OCI-LY7 (cell line): ENCODE measurements around the gene C1orf116. TPM values are rescaled to one million over a fixed set of nuclear protein-coding genes. Genes with fewer than 3 reads are reported as not detected.

Source experiments
- BruUV-seq: library from RNA; stranded (reverse); fragments of 400-500 nt; replicated peaks from 2 replicates; lab custom pipeline; 2021; lab: Mats Ljungman, UMichigan
- CTCF ChIA-PET: fragments of 300-600 bp; sonication (Branson Sonifier 250); formaldehyde crosslinking; loops from one replicate; lab custom pipeline; 2022; ENCODE audit warnings: antibody characterized with exemption; ENCODE audit not compliant: unreplicated experiment; lab: Charles Lee
- POLR2A ChIA-PET: fragments of 300-600 bp; sonication (Branson Sonifier 250); formaldehyde crosslinking; loops from one replicate; lab custom pipeline; 2022; ENCODE audit warnings: antibody characterized with exemption; lab: Charles Lee
- DNase-seq: peaks from one replicate; pipeline ENCODE4 v3.0.0-alpha.2; 2015; ENCODE audit warnings: low spot score
- H2AFZ ChIP-seq: fragments of 200-600 bp; sonication (generic), shearing (Covaris generic); 2 replicates; pipeline ENCODE4 v1.6.1; 2014; ENCODE audit warnings: mild to moderate bottlenecking, antibody characterized with exemption, low read length, moderate library complexity
- H3K27ac ChIP-seq: fragments of 200-600 bp; sonication (generic); 2 replicates; pipeline ENCODE4 v1.5.1; 2014; ENCODE audit warnings: mixed run types, low read depth, mild to moderate bottlenecking, moderate library complexity, low read length, inconsistent platforms; ENCODE audit not compliant: poor library complexity, severe bottlenecking
- H3K36me3 ChIP-seq: fragments of 200-600 bp; sonication (generic); 2 replicates; pipeline ENCODE4 v1.6.1; 2014; ENCODE audit warnings: mild to moderate bottlenecking, antibody characterized with exemption, low read length, moderate library complexity, mixed read lengths; ENCODE audit not compliant: insufficient read depth
- H3K4me1 ChIP-seq: fragments of 200-600 bp; sonication (generic); 2 replicates; pipeline ENCODE4 v1.5.1; 2014; ENCODE audit warnings: mild to moderate bottlenecking, low read length; ENCODE audit not compliant: insufficient read depth, poor library complexity, severe bottlenecking
- H3K4me2 ChIP-seq: fragments of 200-600 bp; sonication (generic); 2 replicates; pipeline ENCODE4 v1.6.1; 2014; ENCODE audit warnings: mild to moderate bottlenecking, low read length
- H3K4me3 ChIP-seq: fragments of 200-600 bp; sonication (generic); 2 replicates; pipeline ENCODE4 v1.5.1; 2014; ENCODE audit warnings: mild to moderate bottlenecking, low read depth, low read length; ENCODE audit not compliant: poor library complexity, severe bottlenecking
- H3K79me2 ChIP-seq: fragments of 200-600 bp; sonication (generic); 2 replicates; pipeline ENCODE4 v1.6.1; 2016; ENCODE audit warnings: low read depth, mild to moderate bottlenecking, low read length, moderate library complexity, mixed read lengths; ENCODE audit not compliant: insufficient read depth
- H3K9me2 ChIP-seq: fragments of 200-600 bp; sonication (generic); 2 replicates; pipeline ENCODE4 v1.6.1; 2016; ENCODE audit warnings: mild to moderate bottlenecking, low read length, mixed read lengths; ENCODE audit not compliant: insufficient read depth
- H3K9me3 ChIP-seq: fragments of 200-600 bp; sonication (generic); 2 replicates; pipeline ENCODE4 v1.6.1; 2014; ENCODE audit warnings: mild to moderate bottlenecking, mixed run types, low read length, mixed read lengths
- H4K20me1 ChIP-seq: fragments of 200-600 bp; sonication (generic); 2 replicates; pipeline ENCODE4 v1.6.1; 2014; ENCODE audit warnings: mild to moderate bottlenecking, antibody characterized with exemption, low read length, moderate library complexity, mixed read lengths; ENCODE audit not compliant: insufficient read depth
- EZH2phosphoT487 ChIP-seq: fragments of 200-600 bp; sonication (generic); IDR thresholded peaks from 2 replicates; pipeline ENCODE4 v1.6.1; 2018; ENCODE audit warnings: low read depth, borderline replicate concordance, mild to moderate bottlenecking, mixed run types, antibody characterized with exemption, low read length, moderate library complexity, mixed read lengths
- intact Hi-C: fragments of 100-400 bp; cut with micrococcal nuclease; formaldehyde crosslinking; loops from one replicate; pipeline ENCODE4 v1.10.0; 2022; ENCODE audit not compliant: unreplicated experiment
- total RNA-seq, 2 experiments: library from RNA; depleted of rRNA in 1 of 2; stranded (reverse); fragments of >200 nt in 1 of 2; shearing (Covaris generic) in 1 of 2; gene quantifications; 2 replicates each; pipeline ENCODE4 v1.2.3, GENCODE V29; 2014 to 2022
- TF ChIP-seq, protein P1 (sequence below): fragments of 200-600 bp; sonication (generic); conservative IDR thresholded peaks from 2 replicates; pipeline ENCODE4 v1.5.1; 2014; ENCODE audit warnings: mild to moderate bottlenecking, antibody characterized with exemption, low read length, moderate library complexity, mixed read lengths

The C1orf116 gene
- total RNA-seq, 2 experiments from 2014 or later, result not detected

DNA sequence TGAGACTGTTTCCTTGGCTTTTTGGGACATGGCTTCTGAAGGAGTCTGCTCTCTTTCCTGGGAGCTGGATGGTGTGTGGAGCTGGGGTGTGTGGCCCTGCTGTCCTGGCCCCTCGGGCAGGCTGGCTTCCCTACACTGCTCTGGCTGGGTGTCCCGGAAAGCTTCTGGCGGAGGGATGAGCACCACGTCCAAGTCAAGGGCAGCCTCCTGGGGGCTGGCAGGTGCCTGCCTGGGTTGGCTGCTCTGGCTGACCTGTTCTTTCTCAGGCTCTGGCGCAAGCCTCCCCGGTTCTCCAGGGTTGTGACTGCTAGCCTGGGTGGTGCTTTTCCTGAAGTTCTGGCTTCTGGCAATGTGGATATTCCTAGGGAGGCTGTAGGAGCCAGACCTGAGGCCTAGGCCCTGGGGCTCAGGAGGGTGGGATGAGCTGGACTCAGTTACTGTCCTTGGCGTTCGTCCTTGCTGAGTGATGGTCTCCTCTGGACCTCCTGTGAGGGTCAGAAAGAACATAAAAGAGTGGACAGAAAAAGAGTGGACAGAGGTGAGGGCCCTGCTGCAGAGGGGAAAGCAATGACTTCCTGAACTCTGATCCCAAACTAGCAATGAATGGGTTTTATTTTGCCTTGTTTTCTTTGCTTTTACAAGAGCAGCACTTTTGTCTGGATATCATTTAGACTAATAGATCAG lies 9.4 kb downstream of the C1orf116 start:
- H3K36me3 ChIP-seq, result no peaks in the 10 kb centered on the region
- H2AFZ ChIP-seq, result no peak overlapping the region
- H3K4me3 ChIP-seq, result no peak overlapping the region
- ChIA-PET CTCF (no interaction called here), POLR2A (no interaction called here)
- H3K4me1 ChIP-seq, result no peaks in the 10 kb centered on the region
- no peaks in the 10 kb centered on the region for H4K20me1 ChIP-seq
- no peaks in the 10 kb centered on the region for H3K79me2 ChIP-seq
- H3K4me2 ChIP-seq, result no peak overlapping the region
- H3K27ac ChIP-seq, result no peak overlapping the region
- no peaks in the 10 kb centered on the region for H3K9me3 ChIP-seq
- no peaks in the 10 kb centered on the region for H3K9me2 ChIP-seq
- no TSS peak for BruUV-seq
- no peak for DNase-seq
- intact Hi-C loops, result no loop called here
- TF ChIP-seq, protein P1, sequence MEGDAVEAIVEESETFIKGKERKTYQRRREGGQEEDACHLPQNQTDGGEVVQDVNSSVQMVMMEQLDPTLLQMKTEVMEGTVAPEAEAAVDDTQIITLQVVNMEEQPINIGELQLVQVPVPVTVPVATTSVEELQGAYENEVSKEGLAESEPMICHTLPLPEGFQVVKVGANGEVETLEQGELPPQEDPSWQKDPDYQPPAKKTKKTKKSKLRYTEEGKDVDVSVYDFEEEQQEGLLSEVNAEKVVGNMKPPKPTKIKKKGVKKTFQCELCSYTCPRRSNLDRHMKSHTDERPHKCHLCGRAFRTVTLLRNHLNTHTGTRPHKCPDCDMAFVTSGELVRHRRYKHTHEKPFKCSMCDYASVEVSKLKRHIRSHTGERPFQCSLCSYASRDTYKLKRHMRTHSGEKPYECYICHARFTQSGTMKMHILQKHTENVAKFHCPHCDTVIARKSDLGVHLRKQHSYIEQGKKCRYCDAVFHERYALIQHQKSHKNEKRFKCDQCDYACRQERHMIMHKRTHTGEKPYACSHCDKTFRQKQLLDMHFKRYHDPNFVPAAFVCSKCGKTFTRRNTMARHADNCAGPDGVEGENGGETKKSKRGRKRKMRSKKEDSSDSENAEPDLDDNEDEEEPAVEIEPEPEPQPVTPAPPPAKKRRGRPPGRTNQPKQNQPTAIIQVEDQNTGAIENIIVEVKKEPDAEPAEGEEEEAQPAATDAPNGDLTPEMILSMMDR, result no peak
- no peak for TF ChIP-seq EZH2phosphoT487

DNA sequence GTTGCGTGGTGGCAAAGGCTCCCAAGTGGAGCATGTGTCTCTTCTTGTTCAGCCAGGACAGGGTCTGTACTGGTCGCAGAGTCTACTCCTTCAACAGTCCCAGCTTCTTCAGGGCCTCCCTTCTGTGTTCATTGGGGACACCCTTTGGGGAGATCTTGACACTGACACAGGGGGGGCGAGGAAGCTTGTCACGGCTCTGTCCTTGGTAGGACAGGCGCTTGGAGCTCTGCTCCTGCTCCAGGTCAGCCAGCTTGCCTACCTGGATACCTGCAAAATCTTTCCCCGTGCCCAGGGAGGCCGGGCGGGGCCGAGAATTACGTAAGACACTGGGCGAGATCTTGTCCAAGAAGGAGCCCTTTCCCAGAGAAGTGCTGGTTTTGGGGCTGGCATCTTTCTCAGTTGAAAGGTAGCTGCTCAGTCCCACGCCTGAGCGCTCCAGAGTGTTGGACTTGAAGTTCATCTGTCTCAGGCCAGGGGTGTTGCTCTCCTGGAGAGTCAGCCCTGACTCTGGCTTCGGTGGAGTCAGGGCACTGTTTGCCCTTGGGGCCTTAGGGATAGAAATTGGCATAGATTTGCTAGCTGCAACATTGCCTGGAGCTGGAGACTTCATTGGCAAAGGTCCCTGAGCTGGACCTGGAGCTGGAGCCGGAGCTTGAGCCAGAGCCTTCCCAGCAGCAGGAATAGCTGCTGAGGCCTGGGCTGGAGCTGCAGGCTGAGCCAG lies 10.5 kb downstream of the C1orf116 start:
- ChIA-PET POLR2A (interaction anchor here (0.5 to 1.4 kb wide), 3 partner anchors 16 to 236 kb away, joined by 3 read pairs; no protein-coding TSS in a partner anchor), CTCF (no interaction called here)
- TF ChIP-seq, protein P1, result no peak
- no peak for TF ChIP-seq EZH2phosphoT487

More for the DNA sequence above, 10.5 kb downstream of the C1orf116 start:
- Histone ChIP-seq H3K79me2 (no peaks in the 10 kb centered on the region), H3K9me3 (no peaks in the 10 kb centered on the region), H3K4me2 (no peak overlapping the region), H3K36me3 (no peaks in the 10 kb centered on the region), H3K27ac (no peak overlapping the region), H2AFZ (no peak overlapping the region), H4K20me1 (no peaks in the 10 kb centered on the region), H3K4me3 (no peak overlapping the region), H3K9me2 (no peaks in the 10 kb centered on the region), H3K4me1 (no peaks in the 10 kb centered on the region)
- DNase-seq, result no peak
- intact Hi-C loops, result no loop called here
- BruUV-seq, result no TSS peak
